T-helper 9 cell (primary cell): Measurements from ENCODE around the gene CCDC149.

Experiments
- DNase-seq: peaks from one replicate; pipeline ENCODE4 v3.0.0-alpha.2; 2020

The CCDC149 gene

DNA sequence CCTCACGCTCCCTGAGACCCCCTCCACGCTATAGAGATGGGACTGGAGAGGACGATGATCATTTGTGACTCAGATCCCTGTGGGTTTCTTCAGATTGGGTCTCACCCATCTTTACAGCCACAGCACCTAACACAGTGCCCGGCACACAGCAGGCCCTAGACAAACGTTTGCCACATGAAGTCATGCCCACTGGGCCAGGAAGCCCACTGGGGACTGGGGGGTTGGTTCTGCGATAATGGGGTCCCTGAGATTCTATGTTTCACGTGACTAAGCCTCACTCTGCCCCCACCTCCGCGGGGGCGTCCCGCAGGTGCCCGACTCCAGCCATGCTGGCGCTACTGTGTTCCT, 113.7 kb downstream of the CCDC149 start:
- DNase-seq: no peak

DNA sequence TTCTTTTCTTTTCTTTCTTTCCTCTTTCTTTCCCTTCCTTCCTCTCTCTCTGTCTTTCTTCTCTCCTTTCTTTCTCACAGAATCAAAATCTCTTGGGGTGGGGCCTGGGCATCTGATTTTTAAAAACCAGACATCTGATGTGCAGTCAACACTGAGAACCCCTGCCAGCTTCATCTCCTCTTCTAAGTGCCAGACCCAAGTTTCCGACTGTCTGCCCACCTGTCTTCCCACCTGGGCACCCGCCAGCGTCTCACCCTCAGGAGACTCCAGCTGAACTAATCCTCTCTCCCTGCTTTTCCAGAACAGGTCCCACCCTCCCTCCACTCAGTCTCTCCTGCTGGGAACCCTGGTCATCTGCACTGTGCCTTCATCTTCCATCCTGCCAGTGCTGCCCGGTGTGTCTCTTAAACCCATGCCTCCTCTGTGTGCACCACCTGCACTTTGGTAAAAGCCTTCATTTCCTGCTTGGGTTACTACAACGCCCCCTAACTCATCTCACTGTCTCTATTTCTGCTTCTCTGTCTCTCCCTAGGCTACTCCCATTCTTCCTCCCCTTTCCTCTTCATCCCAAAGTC, 114.7 kb downstream of the CCDC149 start:
- DNase-seq: no peak

DNA sequence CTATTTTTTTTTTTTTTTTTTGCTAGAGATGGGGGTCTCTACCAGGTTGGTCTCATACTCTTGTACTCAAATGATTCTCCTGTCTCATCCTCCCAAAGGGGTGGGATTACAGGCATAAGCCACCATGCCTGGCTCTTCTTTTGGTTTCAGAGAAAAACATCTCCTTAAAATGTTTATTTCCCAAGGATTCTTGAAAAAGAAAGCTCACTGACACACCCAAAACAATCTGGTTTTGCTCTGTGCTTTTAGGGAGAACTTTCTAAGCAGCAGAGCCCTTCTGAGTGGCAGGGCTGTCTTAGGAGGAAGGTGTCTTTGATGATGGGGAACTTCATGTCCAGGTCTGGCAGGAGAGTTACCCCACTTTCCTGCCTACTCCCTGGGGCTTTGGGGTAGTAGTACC, 116.2 kb downstream of the CCDC149 start:
- no peak for DNase-seq

DNA sequence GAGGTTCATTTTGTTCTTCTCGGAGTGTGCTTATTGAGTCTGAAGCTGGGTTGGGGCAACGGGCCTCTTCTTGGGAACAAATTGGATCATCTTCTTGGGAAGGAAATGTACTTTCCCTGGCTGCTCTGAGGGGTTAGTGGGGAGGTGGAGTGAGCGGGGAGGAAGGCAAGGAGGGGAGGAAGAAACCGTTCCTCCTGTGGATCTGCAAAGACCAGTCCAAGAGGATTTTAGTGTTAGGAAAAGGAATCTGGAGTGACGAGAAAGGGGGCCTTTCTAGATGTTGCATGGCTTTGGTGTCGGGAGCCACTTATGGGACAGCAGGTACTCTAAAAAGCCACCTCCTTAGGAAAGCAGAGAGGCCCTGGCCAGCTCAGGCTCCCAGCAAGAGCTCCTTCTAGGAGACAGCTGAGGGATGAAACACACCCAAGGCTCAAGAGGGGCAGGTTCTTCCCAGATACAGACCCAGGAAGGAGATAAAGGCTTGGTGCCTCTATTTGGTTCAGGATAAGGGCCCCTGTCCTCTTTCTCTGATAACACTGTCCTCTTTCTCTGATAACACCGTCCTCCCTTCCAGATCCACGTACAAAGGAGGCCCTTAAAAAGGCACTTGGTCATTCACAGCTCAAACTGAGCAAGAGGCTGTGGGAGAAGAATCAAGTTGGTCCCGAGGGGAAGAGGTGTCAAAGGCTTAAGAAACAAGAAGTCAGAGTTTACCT, 117.0 kb downstream of the CCDC149 start:
- DNase-seq: no peak

DNA sequence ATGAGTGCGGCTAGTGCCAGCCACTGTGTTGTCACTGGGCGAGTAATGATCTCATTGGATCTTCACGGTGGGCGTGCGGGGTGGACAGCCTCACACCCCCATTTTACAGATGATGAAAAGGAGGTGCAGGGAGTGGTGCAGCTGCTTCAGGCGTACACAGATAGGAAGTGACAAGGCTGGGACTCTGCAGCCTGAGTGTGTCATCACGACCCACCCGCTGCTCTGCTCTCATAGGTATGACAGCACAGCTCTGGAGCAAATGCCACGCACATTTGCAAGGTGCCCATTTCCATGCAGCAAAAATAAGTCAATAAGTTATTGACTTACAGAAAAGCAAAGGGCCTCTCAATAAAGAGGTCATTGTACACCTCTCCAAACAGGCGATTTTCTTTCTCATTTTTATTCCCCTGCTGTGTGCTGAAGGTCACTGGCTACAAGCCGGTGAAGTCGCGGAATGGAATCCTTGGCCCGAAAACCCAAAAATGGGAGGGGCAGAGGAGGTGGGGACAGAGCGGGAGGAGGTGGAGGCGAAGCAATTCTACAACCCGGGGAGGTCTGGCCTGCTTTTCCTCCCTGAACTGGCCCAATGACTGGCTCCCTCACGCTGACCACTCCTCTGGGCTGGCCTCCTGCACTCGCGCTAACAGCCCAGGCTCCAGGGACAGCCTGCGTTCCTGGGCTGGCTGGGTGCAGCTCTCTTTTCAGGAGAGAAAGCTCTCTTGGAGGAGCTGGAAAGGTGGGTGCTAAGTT, 117.8 kb downstream of the CCDC149 start, which contains the start of gene SOD3:
SOD3 (plus strand) TSS at position 658 of the 750 bp plus-strand sequence. CDS start 3,949 bp downstream, outside the sequence.
- no peak for DNase-seq

DNA sequence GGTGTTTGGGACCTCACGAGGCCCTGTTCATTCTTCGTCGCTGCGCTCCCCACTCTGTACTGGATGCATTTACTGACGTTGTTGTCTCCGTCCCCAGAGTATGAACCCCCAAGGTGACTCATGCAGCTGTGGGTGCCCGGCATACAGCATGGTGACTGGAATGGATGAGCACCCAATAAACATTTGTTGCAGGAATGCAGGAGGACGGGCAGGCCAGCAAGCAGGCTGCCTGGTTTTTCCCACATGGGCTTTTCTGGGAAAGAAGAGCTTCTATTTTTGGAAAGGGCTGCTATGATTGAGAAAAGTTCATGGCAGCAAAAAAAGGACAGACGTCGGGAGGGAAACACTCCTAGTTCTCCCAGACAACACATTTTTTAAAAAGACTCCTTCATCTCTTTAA, 118.4 kb downstream of the CCDC149 start:
- no peak for DNase-seq

DNA sequence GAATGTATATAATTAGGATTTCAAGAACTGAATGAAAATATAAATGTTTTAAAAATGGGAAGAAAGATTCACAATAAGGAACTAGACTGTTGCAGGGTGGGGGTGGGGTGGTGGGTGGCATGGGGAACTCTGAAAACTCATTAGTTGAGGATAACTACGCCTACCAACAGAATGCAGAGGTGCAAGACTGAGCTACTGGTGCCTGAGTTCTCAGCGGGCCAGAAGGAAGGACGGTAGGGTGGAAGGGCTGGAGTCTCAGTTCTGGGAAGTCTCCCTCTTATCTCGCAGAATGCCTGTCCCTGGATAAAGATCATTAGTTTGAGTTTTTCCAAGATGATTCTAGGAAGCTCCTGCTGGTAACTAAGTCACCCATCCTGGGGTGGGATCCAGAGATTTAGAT, 118.8 kb downstream of the CCDC149 start:
- DNase-seq: no peak

DNA sequence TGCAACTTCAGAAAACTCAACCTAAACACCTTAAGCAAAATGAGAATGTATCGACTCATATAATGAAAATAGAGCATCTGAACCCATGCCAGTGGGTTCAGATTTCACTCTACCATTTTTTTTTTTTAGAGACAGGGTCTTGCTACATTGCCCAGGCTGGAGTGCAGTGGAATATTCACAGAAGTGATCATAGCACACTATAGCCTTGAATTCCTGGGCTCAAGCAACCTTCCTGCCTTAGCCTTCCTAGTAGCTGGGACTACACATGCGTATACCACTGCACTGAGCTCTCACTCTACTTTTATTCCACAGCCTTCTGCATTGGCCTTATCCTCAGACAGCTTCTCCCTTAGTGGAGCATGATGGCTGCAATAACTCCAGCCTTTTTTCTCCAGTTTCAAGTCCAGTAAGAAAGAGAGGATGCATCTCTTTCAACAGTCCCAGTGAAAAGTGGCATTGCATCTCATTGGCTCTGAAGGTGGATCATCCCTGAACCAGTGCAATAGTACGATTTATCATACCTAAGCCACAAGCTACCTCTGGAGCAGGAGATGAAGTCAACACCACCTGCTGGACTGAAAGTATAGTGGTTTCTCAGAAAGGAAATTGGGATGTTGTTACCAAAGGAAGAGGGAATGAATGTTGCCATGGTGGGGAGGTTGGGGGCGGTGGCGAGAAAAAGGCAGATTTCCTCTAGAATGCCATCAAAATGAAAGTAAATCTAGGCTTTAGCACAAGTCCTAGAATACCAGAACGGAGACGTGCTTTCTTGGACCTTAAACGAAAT, 119.4 kb downstream of the CCDC149 start:
- no peak for DNase-seq

DNA sequence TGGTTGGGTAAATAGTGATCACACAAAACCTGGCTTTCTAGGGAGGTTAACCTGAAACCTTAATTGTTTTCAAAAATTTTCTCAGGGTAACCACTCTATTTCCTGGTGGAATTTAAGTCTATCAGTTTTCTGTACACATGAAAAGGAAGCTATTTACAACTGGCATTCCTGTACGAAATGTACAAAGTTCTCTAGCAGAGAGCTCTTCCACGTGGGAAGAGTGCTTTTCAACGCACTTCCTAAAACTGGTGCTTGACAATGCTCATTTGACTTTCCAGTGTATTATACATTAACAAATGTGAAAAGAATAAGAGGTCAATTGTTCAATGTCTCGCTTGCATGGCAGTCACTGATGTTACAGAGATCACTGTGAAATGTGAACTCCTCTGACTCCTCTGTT, 120.3 kb downstream of the CCDC149 start:
- DNase-seq: no peak

DNA sequence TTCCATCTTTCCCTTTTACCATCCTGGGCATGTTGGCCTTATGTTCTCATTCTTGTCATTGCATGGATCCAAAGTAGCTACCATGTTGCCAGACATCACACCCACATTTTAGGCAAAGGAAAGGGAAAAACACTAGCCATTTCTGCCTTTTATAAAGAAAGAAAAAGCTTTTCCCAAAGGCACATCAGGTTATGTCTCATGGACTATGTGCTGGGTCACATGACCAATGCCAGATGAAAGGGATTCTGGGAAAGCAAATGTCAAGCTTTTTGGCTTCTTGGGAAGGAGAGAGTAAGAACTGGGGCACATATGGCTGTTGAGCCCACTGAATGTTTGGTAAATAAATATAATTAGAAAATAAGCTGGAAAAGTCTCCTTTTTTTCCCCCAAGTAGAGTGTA, 121.8 kb downstream of the CCDC149 start:
- no peak for DNase-seq

DNA sequence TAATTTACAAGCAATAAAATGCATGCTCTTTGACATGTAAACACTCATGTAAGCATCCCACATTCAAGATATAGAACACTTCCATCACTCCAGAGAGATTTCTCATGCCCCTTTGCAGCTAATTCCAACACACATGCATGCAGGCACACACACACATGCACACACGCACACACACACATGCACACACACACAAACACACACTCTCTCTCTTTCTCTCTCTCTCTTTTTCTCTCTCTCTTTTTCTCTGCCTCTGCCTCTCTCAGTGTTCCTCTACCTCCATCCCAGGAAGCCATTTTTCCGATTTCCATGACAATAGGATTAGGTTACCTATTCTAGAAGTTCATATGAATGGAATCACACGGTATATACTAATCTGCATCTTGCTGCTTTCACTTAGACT, 129.3 kb downstream of the CCDC149 start:
- DNase-seq: no peak

DNA sequence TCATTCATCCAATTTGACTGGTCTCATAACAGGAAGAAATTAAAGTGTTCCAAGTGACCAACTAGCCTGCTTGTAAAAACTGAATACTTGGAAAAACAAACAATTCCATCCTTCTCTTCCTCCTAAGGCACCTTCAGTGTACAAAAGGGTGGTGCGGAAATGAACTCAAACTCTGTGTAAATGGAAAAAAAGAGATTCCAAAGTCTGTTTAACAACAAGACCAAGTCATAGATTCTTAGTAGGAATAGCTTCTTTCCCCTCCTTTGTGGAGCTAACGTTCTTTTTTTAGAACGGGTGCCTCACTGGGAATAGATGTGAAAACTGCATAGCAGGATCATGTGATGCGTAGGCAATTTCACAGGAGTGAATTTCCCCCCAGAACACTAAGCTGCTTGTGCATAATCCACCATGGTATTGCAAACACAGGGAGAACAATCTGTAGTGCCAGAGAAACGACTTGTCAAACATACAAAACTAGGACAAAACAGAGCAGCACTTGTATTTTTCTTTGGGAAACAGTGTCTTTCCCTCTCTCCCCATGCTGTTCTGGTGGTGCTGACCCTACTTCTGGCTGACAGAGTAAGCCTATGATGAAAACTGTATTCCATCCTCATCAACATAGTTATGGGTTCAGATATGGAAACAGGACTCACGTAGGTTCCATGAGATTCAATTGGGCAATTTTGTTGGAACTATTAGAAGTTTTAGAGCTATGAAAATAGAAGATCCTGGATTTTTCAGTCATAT, 130.7 kb downstream of the CCDC149 start:
- no peak for DNase-seq

DNA sequence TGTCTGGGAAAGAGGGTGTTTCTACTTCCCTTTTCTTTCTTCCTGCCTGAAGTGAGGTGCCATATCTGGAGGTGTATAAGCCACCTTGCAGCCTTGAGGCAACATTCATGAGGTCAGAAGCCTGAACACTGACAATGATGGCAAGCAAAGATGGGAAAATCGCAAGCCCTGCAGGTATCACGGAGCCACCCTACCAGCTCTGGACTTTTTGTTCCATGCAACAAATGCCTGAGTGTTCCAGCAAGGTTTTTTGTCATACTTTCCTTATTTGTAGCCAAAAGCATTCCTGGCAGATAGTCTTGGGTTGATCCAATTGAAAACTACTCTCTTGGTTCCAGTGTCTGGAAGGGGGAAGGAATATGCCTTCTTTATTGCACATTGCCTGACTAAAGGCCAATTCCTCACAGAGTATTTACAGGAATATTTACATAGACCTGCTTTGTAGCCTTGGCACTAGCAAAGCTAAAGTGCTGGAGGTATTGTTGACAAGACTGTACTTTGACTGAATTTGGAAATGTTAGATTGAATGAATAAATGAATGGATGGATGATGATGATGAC, 131.8 kb downstream of the CCDC149 start:
- DNase-seq: no peak

DNA sequence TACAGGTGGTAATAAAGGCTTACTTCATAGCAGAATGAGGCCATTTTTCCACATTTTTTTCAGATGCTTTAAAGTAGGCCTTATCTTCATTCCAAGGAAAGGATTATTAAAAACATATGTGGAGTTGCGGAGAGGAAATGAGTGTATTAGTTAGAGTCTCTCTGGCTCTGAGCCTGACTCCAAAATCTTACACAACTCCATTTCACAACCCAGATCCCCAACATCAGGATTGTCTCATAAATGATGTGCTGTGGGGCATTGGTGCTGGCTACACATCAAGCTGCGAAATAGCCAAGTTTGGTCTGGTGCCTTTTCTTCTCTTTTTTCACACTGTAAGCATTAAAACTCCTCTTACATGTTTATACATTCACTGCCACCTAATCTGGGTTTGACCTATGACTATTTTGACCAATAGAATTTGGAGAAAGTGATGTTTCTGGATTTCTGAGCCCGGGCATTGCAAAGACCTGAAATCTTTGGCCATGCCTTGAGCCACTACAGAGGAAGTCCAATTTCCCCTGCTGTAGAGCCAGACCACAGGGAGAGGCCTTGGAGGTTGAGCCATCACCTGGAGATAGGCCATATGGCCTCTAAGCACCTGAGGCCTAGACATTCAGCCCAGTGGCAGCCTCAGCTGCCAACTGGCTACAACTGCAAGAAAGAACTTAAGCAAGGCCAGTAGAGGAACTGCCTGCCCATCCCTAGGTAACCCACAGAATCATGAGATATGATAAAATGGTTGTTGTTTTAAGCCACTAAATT, 134.2 kb downstream of the CCDC149 start:
- no peak for DNase-seq

DNA sequence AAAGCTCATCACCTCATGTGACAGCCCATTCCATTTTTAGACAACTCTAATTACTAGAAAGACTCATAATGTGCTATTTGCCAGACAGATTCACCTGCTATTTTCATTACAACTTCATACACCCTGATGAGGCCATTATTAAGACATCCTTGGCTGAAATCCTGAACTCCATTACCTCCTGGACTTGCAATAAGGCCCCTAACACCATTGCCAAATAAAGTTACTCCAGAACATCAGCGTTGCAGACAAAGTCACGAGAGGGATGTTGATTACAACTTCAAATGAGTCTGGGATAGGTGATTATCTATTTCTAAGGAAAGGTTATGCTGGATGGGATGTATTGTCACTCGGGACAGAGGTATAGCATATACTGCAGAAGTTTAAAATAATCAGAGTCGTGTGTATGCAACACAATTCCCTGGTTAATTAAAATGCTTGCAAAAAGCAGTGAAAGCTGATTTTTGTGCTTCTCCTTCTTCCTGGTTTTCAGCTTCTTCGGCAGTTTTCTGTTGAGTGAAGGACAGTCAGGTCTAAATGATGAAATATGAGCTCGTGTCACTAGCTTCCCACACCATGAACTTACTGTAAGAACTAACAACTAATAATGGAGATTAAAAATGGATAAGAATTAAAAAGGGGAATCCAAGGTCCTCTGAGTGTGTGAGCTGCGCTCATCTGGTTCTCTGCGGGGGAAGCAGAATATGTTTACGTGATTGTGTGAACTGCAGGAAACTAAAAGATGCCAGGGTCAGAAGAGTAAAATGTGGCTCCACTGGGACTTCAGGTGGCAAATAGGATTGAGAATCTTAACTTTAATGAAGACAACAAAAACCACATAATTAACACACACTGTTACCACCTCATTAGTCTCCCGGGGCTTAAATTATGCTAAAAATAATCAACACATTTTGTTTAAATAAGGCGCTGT, 135.0 kb downstream of the CCDC149 start:
- no peak for DNase-seq

DNA sequence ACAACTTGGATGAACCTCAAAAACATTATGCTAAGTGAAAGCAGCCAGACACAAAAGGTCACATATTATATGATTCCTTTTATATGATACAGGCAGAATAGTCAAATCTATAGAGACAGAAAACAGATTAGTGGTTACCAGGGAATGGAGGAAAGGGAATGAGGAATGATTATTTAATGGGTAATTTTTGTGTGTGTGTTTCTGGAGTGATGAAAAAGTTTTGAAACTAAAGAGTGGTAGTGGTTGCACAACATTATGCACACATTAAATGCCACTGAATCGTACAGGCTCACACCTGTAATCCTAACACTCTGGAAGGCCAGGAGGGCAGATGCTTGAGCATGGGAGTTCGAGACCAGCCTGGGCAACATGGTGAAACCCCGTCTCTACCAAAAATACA, 137.1 kb downstream of the CCDC149 start:
- no peak for DNase-seq

DNA sequence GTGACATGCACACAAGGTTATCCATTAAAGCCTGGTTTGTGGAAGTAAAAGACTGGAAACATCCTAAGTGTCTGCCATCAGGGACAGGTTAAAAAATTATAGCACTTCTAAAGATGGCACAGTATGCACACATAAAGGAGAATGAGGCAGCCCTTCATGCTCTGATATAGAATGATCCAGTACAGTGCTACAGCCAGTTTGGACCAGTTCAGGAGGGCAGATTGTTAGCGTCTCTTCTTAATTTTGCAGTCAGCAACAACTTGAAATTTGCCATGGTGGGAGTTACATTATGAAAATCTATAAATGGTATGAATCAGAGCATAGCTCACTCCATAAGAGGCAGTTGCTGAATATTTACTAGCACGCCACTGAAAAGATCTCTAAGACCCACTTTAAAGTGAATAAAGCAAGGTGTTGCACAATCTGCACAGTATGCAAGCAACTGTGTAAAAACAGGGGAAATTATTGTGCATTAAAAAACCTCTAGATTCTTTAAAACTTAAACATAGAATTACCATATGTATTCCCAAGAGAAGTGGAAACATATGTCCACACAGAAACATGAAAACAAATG, 137.7 kb downstream of the CCDC149 start:
- DNase-seq: no peak

DNA sequence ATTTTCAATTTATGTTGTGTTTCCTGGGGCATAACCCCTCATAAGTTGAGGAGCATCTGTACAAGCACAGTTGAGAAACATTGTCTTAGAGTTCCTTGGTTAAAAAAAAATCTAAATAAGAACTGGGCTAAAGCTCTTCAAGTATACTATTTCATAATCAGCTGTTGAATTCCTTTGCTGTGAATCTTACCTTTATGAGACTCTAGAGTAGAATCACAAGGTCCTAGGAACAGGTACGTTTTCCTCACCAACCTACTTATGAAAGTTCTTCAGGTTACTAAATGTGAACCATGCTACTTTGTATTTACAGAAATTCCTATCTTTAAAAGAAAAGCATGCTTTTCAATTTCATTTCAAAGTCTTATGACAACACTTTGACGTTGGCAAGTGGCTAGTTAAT, 138.4 kb downstream of the CCDC149 start:
- no peak for DNase-seq

DNA sequence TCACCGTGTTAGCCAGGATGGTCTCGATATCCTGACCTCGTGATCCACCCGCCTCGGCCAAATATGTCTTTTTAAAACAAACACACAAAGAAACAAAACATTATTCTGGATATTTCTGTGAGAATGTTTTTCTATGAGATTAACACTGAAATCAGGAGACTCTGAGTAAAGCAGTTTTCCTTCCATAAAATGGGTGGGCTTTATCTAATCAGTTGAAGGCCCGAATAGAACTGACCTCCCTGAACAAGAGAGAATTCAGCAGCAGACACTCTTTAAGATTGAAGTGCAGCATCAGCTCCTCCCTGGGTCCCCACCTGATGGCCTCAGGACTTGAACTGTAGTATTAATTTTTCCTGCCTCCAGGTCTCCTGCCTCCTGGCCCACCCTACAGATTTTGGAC, 139.9 kb downstream of the CCDC149 start:
- DNase-seq: no peak
